ENCODE data around the gene MMD2.

Gene MMD2

DNA sequence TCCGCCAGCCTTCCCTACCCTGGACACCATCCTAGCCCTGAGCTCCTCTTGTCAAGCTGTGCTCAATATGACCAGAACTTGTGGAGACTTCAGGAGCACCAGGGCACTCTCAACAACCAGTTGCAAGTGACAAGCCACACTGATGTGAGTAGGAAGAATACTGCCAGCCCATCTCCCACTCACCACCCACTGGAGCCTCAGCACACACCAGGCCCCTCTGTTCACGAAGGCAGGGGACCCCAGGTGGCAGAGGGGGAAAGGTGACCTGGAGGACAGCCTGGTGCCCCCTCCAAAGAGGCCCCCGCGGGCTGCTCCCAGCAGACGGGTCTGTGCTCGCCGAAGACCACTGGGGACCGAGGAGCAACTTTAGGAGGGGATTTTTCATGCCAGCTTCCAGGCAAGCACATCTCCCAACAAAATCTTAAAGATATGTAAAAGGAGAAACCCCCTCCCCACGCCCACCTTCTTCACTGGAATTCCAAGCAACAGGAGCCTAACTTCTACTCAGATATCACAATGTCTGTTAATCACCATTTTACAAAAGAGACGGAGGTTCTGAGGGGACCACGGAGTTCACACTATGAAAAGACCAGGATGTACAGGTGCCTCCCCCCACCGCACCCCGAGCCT, 1.0 kb downstream of the MMD2 start:
- no peak for DNase-seq (ENCODE audit: low read depth in 2 of 2)

DNA sequence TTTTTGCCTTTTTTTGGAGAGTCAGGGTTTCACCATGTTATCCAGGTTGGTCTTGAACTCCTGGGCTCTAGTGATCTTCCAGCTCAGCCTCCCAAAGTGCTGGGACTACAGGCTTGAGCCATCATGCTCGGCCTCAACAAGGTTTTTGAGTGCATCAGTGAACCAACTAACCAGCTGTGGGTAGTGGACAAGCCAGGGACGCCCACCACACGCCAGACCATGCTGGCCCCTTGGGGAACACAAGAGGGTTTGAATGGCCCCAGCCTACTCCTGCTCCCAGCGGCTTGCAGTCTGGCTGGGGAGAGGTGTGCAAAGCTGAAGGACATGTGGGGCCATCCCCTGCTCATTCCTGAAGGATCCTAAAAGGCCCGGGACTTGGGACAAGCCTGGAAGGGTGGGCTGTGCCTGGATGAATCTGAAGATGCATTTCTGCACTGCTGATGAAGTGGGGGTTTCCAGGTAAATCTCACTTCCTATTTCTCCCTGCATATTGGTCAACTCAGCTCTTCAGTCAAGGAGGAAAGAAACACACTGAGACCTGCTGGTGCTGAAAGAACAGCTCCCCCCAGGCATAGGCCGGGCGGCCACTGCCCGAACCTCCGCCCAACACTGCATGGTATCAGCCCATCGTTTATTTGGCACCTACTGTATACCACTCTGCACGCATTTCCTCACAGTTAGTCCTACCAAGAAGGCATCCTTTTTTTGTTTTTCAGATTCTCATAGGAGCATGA, 6.9 kb downstream of the MMD2 start:
- no peak for DNase-seq (ENCODE audit: low read depth in 2 of 2)

DNA sequence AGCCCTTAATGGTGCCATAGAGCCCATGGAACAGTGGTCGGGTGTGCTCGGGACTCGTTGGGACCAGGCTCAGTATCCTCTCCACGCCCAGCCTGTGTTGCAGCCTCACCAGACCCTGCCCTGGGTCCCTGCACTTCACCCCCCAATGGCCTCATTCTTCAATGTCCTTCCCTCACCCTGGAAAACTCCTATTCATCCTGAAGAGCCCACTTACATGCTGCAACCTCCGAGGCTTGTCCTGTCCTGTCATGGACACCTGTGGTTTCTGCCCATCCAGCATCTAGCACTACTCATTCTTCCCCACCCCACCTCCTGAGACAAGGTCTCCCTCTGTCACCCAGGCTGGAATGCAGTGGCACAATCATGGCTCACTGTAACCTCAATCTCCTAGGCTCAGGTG, 7.7 kb downstream of the MMD2 start:
- no peak for DNase-seq (ENCODE audit: low read depth in 2 of 2)

DNA sequence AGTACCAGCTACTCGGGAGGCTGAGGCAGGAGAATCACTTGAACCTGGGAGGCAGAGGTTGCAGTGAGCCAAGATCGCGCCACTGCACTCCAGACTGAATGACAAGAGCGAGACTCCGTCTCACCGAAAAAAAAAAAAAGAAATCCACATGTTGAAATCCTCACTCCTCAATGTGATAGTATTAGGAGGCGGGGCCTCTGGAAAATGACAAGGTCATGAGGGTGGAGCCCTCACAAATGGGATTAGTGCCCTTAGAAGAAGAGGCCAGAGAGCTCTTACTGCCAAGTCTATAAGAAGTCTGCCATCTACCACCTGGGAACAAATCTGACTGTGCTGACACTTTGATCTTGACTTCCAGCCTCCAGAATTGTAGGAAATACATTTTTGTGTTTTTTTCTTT, 10.6 kb downstream of the MMD2 start:
- no peak for DNase-seq (ENCODE audit: low read depth in 2 of 2)

DNA sequence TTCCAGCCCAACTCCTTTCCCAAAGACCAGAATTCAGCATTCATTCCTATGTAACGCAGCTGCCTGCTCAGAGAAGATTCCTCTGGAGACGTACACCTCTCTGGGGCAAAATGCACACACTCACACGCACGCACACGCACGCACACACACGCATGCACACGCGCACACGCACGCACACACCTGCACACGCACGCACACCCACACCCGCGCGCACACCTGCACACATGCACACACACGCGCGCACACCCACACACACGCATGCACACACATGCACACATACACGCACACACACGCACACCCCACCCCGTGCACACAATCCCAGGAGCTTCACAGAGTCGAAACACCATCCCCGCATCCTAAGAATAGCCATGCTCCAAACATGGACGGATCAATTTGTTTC, 13.0 kb downstream of the MMD2 start:
- no peak for DNase-seq (ENCODE audit: low read depth in 2 of 2)

DNA sequence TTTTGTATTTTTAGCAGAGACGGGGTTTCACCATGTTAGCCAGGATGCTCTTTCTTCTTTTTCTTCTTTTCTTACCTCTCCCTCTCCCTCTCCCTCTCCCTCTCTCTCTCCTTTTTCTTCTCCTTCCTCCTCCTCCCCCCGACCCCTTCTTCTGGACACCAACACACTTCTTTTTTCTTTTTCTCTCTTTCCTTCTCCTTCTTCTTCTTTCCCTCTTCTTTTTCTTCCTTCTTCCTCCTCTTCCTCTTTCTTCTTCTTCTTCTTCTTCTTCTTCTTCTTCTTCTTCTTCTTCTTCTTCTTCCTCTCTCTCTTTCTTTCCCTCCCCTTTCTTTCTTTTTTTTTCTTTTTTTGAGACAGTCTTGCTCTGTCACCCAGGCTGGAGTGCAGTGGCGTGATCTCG, 14.0 kb downstream of the MMD2 start:
- no peak for DNase-seq (ENCODE audit: low read depth in 2 of 2)

DNA sequence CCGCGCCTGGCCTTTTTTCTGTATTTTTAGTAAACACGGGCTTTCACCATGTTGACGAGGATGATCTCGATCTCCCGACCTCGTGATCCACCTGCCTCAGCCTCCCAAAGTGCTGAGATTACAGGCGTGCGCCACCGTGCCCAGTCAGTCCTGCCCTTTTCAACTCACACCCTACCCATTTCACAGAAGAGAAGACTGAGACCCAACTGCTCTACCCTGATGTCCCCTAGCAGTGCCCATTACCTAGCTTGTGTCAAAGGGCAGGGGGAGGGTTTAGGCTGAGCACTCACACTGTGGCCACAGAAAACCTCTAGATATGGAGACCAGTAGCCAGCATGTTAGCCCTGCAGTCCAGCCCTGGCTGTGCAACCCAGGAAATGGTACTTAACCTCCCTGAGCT, 15.7 kb downstream of the MMD2 start:
- no peak for DNase-seq (ENCODE audit: low read depth in 2 of 2)

DNA sequence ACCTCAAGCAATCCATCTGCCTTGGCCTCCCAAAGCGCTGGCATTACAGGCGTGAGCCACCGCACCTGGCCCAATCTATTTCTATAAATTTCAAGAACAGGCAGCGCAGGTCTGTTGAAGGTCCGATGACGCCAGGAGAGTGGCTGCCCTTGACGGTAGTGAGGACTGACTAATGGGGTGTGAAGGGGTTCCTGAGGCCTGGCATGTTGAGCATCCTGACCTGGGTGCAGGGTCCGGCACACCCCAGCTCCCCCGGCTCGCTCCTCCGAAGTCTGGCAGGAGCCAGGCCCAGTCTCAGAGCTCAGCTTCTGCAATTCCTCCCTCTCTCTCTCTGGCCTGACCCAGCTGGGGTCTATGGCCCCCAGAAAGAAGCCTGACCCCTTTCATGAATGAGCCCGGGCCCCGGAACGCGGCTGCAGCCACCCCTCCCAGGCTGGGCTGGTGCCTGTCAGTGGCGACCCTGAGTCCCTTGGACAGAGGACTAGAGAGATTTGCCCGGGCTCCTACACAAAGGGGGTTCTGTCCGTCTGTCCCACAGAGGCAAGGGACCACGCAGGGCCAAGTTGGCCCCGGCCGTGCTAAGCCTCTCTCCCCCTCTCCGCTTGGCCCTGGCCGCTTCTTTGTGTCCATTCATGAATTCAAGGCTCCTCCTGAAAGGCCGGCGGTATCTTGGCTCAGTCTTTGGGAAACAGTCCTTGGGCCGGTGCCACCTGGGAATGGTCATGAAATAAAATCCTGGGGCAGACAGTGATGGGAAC, 18.8 kb downstream of the MMD2 start:
- DNase-seq (ENCODE audit: low read depth in 2 of 2) = no peak

DNA sequence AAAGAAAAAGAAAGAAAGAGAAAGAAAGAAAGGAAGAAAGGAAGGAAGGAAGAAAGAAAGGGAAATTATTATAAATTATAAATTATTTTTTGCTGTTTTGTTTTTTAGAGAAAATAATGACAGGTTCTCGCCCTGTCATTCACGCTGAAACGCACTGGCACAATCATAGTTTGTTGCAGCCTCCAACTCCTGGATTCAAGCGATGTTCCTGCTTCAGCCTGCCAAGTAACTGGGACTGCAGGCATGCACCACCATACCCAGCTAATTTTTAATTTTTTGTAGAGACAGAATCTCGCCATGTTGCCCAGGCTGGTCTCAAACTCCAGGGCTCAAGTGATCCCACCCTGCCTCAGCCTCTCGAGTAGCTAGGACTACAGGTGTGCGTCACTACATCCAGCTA, 21.6 kb downstream of the MMD2 start:
- DNase-seq (ENCODE audit: low read depth in 2 of 2) = no peak

DNA sequence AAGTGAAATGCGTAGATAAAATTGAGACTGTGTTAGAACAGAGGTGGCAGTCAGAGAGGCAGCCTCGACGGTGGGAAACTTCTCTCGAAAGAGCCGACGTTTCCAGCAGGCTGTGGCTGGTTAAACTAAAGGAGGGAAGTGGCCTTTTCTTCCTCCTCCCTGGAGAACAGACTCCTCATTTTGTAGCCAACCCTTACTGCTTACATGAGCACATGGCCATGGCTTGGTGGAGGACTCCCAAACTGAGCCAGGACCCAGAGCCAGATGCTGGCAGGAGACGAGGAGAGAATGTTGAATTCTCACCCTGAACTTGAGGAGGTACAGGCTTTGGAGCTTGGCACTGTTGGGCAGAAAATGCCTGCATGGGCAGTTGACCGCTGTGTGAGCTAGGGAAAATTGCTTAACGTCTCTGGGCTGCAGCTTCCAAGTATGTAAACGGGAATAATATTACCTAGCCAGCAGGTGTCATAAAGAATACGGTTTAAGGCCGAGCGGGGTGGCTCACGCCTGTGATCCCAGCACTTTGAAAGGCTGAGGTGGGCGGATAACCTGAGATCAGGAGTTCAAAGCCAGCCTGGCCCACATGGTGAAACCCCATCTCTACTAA, 24.5 kb downstream of the MMD2 start:
- no peak for DNase-seq (ENCODE audit: low read depth in 2 of 2)

DNA sequence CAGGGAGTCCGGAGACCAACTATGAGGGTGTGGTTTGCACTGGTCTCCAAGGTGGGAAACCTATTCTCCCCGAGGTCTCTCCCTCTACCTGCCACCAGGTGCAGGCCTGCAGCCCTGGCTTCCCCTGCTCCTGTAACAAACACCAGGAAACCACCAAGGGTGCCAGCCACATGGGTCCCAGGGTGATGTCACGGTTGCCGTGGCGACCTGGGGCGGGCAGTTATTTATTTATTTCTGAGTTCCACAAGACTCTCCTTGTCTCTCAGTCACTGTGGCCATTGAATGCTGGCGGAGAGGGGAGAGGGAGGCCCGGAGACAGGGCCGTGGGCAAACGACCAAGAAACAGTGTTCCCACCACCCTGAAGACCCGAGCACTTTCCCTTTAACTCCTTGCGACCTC, 27.0 kb downstream of the MMD2 start:
- DNase-seq (ENCODE audit: low read depth in 2 of 2) = no peak

DNA sequence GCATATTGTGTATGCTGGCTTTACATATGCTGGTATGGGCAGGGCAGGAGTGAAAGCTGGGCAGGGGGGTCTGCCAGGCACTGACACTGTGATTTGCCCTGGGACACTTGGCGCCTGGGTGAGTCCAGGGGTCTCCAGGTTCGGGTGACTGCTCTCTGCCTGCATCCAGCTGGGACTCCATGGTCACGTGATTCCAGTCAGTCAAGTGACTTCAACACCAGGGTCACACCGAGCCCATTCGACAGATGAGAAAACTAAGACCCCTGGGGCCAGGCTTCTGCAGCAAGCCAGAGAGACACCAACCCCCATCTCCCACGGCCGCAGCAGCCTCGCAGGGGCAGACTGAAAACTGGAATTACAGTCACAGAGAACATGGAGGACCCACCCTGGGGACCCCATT, 30.0 kb downstream of the MMD2 start:
- DNase-seq (ENCODE audit: low read depth in 2 of 2) = no peak

DNA sequence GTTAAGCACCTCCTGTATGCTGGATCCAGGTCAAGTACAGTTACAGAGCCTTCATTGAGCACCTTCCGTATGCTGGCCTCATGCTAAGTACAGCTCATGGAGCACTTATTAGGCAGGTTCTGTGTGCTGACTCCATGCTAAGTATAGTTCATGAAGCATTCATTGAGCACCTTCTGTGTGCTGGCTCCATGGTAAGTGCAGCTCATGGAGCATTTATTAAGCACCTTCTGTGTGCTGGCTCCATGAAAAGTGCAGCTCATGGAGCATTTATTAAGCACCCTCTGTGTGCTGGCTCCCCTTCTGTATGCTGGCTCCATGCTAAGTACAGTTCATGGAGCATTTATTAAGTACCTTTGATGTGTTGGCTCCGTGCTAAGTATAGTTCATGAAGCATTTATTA, 30.5 kb downstream of the MMD2 start:
- DNase-seq (ENCODE audit: low read depth in 2 of 2) = no peak

DNA sequence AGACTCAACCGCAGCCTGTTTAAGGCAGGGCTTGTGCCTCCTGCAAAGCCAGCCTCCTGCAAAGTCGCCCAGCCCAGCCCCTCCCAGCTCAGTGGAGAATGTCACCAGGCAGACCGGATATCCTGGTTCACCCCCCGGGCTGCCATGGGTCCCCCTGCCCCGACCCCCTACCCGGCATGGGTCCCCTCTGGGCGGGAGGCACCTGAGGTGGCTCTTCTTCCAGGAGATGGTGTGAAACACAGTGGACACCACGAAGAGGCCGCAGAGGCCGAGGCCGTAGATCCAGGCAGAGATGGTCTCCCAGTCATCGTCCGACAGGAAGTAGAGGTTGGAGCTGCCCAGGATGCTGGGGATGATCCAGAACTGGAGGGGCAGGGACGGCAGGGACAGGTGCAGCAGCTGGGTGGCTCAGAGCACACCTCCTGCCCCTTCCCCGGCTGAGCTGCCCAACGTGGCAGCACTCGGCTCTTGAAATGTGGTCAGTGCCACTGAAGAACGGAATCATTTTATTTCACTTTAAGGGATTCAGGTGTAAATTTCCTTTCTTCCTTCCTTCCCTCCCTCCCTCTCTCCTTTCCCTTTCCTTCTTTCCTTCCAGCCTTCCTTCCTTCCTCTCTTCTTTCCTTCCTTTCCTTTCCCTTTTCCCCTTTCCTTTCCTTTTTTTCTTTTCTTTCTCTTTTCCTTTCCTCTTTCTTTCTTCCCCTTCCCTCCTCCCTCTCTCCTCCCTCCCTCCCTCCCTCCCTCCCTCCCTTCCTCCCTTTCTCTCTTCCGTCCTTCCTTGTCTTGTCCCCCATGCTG, 38.8 kb downstream of the MMD2 start:
- no peak for DNase-seq (ENCODE audit: low read depth in 2 of 2)

DNA sequence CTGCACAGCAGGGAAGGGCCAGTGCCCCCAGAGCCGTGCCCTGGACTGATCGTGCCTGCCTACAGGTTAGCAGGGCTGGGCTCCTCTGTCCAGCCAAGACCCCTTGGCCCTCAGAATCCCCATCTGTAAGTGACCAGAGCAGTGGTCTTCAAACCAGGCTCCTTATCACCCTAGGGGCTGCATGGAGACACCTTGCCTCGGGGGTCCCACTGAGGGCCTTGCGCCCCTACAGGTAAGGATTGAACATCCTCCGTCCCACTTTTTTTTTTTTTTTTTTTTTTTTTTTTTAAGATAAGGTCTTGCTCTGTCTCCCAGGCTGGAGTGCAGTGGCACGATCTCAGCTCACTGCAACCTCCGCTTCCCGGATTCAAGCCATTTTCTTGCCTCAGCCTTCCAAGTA, 42.9 kb downstream of the MMD2 start:
- DNase-seq (ENCODE audit: low read depth in 2 of 2) = no peak

DNA sequence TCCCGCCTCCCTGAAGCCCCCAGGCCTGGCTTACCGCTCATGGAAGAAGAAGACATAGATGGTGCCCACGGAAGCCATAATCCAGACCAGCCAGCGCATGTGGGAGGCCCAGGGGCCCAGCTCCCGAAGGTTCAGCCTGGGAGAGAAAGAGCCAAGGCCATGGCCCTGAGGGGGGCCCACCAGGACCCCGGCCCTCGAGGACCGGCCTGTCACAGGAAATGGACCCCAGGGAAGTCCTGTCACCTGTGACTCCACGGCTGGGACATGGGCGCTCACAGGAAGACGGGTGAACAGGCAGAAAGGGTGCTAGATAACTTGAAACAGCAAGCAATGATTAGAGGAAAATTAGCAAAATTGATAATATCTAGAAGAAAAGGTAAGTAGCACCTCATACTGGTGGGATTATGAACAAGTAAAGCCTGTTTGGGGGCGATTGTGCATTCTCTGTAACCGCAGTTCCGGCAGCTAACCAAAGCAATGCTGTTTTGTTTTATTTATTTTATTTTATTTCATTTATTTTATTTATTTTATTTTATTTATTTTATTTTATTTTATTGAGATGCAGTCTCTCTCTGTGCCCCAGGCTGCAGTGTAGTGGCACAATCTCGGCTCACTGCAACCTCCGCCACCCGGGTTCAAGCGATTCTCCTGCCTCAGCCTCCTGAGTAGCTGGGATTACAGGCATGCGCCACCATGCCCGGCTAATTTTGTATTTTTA, 47.7 kb downstream of the MMD2 start:
- no peak for DNase-seq (ENCODE audit: low read depth in 2 of 2)

DNA sequence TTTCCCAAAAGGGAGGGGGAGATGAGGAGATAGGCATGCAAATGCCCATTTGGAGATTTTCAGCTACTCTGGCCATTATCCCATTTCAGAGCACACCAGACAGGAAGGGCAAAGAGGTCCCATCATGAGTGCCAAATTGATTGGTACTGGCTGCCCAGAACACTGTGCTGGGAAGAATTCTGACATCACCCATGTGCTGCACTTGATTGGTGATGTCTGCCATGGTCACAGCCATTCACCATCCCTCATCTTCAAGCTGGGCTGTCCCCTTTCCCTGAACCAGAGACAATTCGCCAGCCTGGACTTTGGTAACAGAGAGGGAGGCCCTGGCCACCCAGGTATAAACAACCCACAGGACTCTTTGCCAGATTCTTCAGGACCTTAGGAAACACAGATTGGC, 52.3 kb downstream of the MMD2 start:
- DNase-seq (ENCODE audit: low read depth in 2 of 2) = no peak

DNA sequence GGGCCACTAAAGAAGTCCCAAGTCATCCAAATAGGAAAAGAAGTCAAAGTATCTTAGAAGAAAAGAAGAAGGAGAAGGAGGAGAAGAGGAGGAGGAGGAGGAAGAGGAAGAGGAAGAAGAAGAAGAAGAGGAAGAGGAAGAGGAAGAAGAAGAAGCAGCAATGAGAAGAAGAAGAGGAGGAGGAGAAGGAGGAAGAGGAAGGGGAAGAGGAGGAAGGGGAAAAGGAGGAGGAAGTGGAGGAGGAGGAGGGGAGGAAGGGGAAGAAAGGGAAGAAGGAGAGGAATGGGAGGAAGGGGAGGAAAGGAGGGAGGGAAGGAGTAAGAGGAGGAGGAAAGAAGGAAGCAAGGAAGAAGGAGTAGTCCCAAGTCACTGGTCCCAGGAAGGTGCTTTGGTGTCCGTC, 53.8 kb downstream of the MMD2 start:
- no peak for DNase-seq (ENCODE audit: low read depth in 2 of 2)

DNA sequence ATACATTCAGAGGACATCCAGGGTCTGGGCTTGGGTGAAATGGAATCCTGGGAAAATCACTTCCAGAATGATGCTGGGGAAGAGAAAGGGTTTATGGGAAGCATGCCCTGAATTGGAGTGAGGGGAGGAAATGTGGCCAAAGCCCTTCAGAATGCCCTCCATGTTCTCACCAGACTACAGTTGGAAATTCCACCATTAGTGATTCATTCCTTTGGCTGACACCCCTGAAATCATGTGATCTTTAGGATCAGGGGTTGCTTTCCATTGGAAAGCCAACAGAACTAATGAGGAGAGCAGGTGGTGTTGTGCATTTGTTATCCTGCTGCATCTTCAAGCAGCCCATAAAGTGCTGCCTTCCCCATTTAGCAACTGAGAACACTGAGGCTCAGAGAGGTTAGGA, 54.6 kb downstream of the MMD2 start:
- DNase-seq (ENCODE audit: low read depth in 2 of 2) = no peak

DNA sequence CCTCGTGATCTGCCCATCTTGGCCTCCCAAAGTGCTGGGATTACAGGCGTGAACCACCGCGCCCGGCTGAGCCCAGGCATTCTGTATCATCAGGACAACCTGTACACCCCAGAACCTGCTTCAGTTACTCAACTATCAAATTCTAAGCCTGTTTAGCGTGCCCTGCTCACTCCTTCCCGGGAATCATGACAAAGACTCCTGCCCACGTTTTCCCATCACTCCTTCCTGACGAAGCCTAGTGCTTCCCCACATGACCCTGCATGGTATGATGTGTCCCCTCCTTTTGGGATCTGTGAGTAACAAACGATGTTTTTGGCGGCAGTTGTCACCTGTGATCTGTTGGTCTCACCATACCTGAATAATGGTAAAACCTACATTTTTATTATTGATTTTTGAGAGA, 63.2 kb downstream of the MMD2 start:
- no peak for DNase-seq (ENCODE audit: low read depth in 2 of 2)

DNA sequence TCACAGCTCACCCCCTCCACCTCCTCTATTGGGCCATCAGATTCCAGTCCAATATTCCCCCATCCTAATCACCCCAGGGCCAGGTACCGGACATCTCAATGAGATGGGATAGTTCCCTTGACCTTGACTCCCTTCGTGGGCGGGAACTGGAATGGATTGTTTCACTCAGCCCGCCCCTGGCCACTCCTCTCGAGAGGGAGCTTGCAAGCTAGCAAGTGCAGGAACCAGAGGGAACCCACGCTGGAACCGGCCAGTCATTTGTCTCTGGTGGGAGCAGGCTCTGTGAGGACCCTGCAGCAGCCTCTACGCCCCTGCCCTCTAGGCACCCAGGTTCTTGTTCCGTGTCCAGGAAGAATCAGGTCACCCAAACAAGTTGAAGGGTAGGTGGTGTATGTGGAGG, 64.5 kb downstream of the MMD2 start:
- no peak for DNase-seq (ENCODE audit: low read depth in 2 of 2)
